GM06990 (cell line): ENCODE results near the gene TRIP6.
"Not testable (repeated sequence)": the region's sequence is repeated elsewhere in the genome, so short reads cannot be mapped to it uniquely, and the experiment has no call there.

Experiments
- DNase-seq: peaks from one replicate; pipeline ENCODE4 v3.0.0-alpha.2; 2011; ENCODE audit not compliant: insufficient read length; ENCODE audit errors: extremely low read depth
- H3K27me3 ChIP-seq: replicated peaks from 2 replicates; pipeline ENCODE4 v1.6.0; 2011; ENCODE audit warnings: low read length; ENCODE audit not compliant: control insufficient read depth, insufficient read depth
- H3K36me3 ChIP-seq: 2 replicates; pipeline ENCODE4 v1.5.1; 2011; ENCODE audit warnings: low read length; ENCODE audit not compliant: control insufficient read depth, insufficient read depth
- H3K4me3 ChIP-seq: replicated peaks from 2 replicates; pipeline ENCODE4 v1.5.1; 2011; ENCODE audit warnings: low read depth, mild to moderate bottlenecking, control low read depth, low read length
- TF ChIP-seq, protein P1 (sequence below): IDR thresholded peaks from 2 replicates; pipeline ENCODE4 v1.5.1; 2011; ENCODE audit warnings: low read length, control low read depth, mild to moderate bottlenecking, inconsistent platforms; ENCODE audit not compliant: insufficient read depth, poor library complexity, severe bottlenecking

The TRIP6 gene

DNA sequence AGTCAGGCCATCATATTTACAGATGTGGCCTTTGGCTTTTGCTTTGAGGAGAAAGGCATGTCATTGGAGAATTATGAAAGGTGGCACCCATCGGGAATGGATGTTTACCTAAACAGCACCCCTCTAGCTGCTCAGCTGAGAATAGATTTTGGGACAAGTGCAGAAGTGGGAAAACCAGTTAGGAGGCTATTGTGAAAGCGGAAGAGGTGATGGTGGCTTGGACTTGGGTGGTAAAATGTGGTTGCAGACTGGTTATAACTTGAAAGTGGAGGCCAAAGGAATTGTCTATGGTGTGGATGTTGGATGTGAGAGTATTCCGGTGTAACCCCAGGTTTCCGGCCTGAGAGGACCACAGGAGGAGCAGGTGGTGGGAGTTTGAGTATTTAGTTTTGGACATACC is 19.8 kb upstream of the TRIP6 start:
- H3K27me3 ChIP-seq: no peaks in the 10 kb centered on the region
- DNase-seq: no peak
- TF ChIP-seq, protein P1, sequence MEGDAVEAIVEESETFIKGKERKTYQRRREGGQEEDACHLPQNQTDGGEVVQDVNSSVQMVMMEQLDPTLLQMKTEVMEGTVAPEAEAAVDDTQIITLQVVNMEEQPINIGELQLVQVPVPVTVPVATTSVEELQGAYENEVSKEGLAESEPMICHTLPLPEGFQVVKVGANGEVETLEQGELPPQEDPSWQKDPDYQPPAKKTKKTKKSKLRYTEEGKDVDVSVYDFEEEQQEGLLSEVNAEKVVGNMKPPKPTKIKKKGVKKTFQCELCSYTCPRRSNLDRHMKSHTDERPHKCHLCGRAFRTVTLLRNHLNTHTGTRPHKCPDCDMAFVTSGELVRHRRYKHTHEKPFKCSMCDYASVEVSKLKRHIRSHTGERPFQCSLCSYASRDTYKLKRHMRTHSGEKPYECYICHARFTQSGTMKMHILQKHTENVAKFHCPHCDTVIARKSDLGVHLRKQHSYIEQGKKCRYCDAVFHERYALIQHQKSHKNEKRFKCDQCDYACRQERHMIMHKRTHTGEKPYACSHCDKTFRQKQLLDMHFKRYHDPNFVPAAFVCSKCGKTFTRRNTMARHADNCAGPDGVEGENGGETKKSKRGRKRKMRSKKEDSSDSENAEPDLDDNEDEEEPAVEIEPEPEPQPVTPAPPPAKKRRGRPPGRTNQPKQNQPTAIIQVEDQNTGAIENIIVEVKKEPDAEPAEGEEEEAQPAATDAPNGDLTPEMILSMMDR: no peak
- no peaks in the 10 kb centered on the region for H3K36me3 ChIP-seq
- no peak overlapping the region for H3K4me3 ChIP-seq

DNA sequence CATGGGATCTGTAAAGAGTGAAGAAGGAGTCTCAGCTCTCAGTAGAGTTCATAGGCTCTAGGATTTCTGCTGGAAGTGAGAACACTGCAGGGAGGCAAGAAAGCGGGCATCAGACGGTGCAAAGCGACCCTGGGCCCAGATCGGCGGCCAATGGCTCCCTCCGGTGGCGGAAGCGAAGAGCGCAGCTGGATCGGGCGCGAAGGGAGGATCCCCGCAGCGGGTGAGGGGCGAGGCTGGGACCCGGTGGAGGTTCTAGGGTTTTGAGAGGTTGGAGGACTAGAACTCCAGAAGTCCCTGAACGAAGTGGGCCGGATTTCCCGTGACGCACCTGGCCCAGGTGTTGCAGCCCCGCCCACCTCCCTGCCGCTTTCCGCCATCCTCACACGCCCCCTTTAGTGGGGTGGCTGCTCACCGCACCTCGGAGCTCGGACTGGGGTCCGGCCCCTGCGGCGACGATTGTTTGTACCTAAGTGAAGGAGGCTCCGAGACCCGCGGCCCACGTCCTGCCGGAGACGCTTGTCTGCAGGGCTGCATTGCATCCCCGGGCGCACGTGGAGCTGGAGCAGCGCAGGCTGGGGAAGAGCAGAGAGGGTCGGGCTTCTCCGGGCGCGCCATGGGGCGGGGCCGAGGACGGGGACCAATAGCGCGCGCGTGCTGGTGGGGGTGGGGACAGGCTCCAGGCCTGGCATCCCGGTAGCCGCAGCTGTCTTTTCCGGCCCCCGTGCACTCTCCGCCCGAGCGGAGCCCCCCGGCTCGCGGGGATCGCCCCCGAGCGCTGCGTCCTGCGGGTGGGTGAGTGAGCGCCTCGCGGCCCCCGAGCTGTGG is 14.9 kb upstream of the TRIP6 start, which contains the start of gene SLC12A9:
SLC12A9 (plus strand) TSS at position 666 of the 825 bp plus-strand sequence. CDS start 1,485 bp downstream, outside the sequence.
- DNase-seq: peak; percentile 93
- H3K4me3 ChIP-seq: peak within 1 kb of the TSS; percentile 90
- H3K36me3 ChIP-seq: peaks cover 3% of the 10 kb centered on the region
- TF ChIP-seq, protein P1: peak; percentile 93
- no peaks in the 10 kb centered on the region for H3K27me3 ChIP-seq

- H3K36me3 ChIP-seq: peaks cover 3% of the 10 kb centered on the region
- H3K4me3 ChIP-seq: no peak overlapping the region
- no peaks in the 10 kb centered on the region for H3K27me3 ChIP-seq
- TF ChIP-seq, protein P1: no peak
- DNase-seq: no peak
Measured at GRCh38 chr7:100854146-100854895, 12.9 kb upstream of the TRIP6 start.

GRCh38 chr7:100854899-100855298 is 12.3 kb upstream of the TRIP6 start:
- H3K4me3 ChIP-seq, H3K27me3 ChIP-seq, H3K36me3 ChIP-seq, DNase-seq: not testable (repeated sequence)

- no peak for DNase-seq
- no peak overlapping the region for H3K4me3 ChIP-seq
- H3K27me3 ChIP-seq: no peaks in the 10 kb centered on the region
- TF ChIP-seq, protein P1: no peak
- H3K36me3 ChIP-seq: peaks cover 10% of the 10 kb centered on the region
Measured at GRCh38 chr7:100855515-100855914, 11.7 kb upstream of the TRIP6 start.

DNA sequence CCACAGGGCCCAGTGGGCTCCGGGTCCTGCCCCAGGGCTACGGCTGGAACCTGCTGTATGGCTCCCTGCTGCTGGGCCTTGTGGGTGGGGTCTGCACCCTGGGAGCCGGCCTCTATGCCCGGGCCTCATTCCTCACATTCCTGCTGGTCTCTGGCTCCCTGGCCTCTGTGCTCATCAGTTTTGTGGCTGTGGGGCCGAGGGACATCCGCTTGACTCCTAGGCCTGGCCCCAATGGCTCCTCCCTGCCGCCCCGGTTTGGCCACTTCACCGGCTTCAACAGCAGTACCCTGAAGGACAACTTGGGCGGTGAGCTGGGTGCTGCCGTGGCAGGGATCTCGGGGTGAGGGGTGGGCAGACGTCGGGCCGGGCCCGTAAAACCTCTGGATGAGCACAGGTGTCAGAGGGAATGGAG is 10.3 kb upstream of the TRIP6 start:
- Histone ChIP-seq H3K36me3 (peaks cover 14% of the 10 kb centered on the region), H3K27me3 (no peaks in the 10 kb centered on the region), H3K4me3 (no peak overlapping the region)
- TF ChIP-seq, protein P1: no peak
- DNase-seq: no peak
